Neural progenitor cell (in vitro differentiated cells): ENCODE data around the gene CLEC3B. TPM values are rescaled to one million over a fixed set of nuclear protein-coding genes. Genes with fewer than 3 reads are reported as not detected.

Source experiments
- DNase-seq: peaks from one replicate; pipeline ENCODE4 v3.0.0-alpha.2; 2016; ENCODE audit warnings: low spot score
- H2AFZ ChIP-seq: fragments of 200-600 bp; sonication (generic); replicated peaks from 2 replicates; pipeline ENCODE4 v1.6.1; 2016; ENCODE audit warnings: antibody characterized with exemption
- H3F3A ChIP-seq: fragments of 200-600 bp; sonication (generic); 2 replicates; pipeline ENCODE4 v1.6.1; 2016; ENCODE audit warnings: antibody characterized with exemption, low read depth
- H3K27ac ChIP-seq: fragments of 200-600 bp; sonication (generic); 2 replicates; pipeline ENCODE4 v1.5.1; 2016; ENCODE audit warnings: mild to moderate bottlenecking
- H3K27me3 ChIP-seq: fragments of 200-600 bp; sonication (generic); 2 replicates; pipeline ENCODE4 v1.6.1; 2016; ENCODE audit warnings: mild to moderate bottlenecking, moderate library complexity
- H3K36me3 ChIP-seq: fragments of 200-600 bp; sonication (generic); 2 replicates; pipeline ENCODE4 v1.5.1; 2016
- H3K4me1 ChIP-seq: fragments of 200-600 bp; sonication (generic); 2 replicates; pipeline ENCODE4 v1.6.1; 2016; ENCODE audit warnings: mixed run types
- H3K4me2 ChIP-seq: fragments of 200-600 bp; sonication (generic); 2 replicates; pipeline ENCODE4 v1.6.1; 2016
- H3K4me3 ChIP-seq: fragments of 200-600 bp; sonication (generic); 2 replicates; pipeline ENCODE4 v1.5.1; 2016
- H3K79me2 ChIP-seq: fragments of 200-600 bp; sonication (generic); 2 replicates; pipeline ENCODE4 v1.6.1; 2016; ENCODE audit warnings: low read depth
- H3K9ac ChIP-seq: fragments of 200-600 bp; sonication (generic); 2 replicates; pipeline ENCODE4 v1.6.1; 2016
- H3K9me3 ChIP-seq: fragments of 200-600 bp; sonication (generic); 2 replicates; pipeline ENCODE4 v1.5.1; 2016; ENCODE audit warnings: low read depth
- H4K20me1 ChIP-seq: fragments of 200-600 bp; sonication (generic); 2 replicates; pipeline ENCODE4 v1.6.1; 2016; ENCODE audit warnings: low read depth
- H3K27ac Mint-ChIP-seq: 3 replicates; pipeline ENCODE4 v1.8.0; 2021; ENCODE audit warnings: mixed read lengths
- H3K27me3 Mint-ChIP-seq: 2 replicates; pipeline ENCODE4 v1.8.0; 2022; ENCODE audit warnings: low read depth, mild to moderate bottlenecking, inconsistent platforms, moderate library complexity, mixed read lengths; ENCODE audit not compliant: insufficient read depth
- H3K36me3 Mint-ChIP-seq: 3 replicates; pipeline ENCODE4 v1.8.0; 2021; ENCODE audit warnings: mixed read lengths
- H3K4me1 Mint-ChIP-seq: 3 replicates; pipeline ENCODE4 v1.8.0; 2021; ENCODE audit warnings: mixed read lengths
- H3K4me3 Mint-ChIP-seq: 3 replicates; pipeline ENCODE4 v1.8.0; 2021; ENCODE audit warnings: mild to moderate bottlenecking, moderate library complexity, mixed read lengths
- H3K9me3 Mint-ChIP-seq: 3 replicates; pipeline ENCODE4 v1.8.0; 2020; ENCODE audit warnings: mixed read lengths
- CTCF ChIP-seq: fragments of 200-600 bp; sonication (generic); IDR thresholded peaks from 2 replicates; pipeline ENCODE4 v1.5.1; 2017; ENCODE audit warnings: antibody characterized with exemption, mild to moderate bottlenecking
- EZH2 ChIP-seq: fragments of 200-600 bp; sonication (generic); IDR thresholded peaks from 2 replicates; pipeline ENCODE4 v1.6.1; 2017; ENCODE audit warnings: antibody characterized with exemption, mild to moderate bottlenecking, moderate library complexity
- EZH2phosphoT487 ChIP-seq: fragments of 200-600 bp; sonication (generic); IDR thresholded peaks from 2 replicates; pipeline ENCODE4 v1.6.1; 2017; ENCODE audit warnings: antibody characterized with exemption
- total RNA-seq: library from RNA; depleted of rRNA; stranded (reverse); fragments of >200 nt; gene quantifications from 2 replicates; pipeline ENCODE4 v1.2.3, GENCODE V29; 2015; ENCODE audit warnings: low replicate concordance

The CLEC3B gene
- total RNA-seq, 1 donor from 2014 or later = not detected

GRCh38 chr3:44991326-44991725 is 34.8 kb upstream of the CLEC3B start:
- Histone ChIP-seq H4K20me1 (peaks cover 23% of the 10 kb centered on the region), H2AFZ (no peak overlapping the region), H3K9ac (no peak overlapping the region), H3K27ac (no peak overlapping the region), H3K4me1 (peaks cover 6% of the 10 kb centered on the region), H3K4me3 (no peak overlapping the region), H3K36me3 (no peaks in the 10 kb centered on the region), H3K27me3 (no peaks in the 10 kb centered on the region), H3K9me3 (no peaks in the 10 kb centered on the region), H3K79me2 (peaks cover 63% of the 10 kb centered on the region), H3K4me2 (no peak overlapping the region), H3F3A (no peaks in the 10 kb centered on the region)
- H3K27me3 Mint-ChIP-seq = no peaks in the 10 kb centered on the region
- no peaks in the 10 kb centered on the region for H3K9me3 Mint-ChIP-seq
- no peak overlapping the region for H3K27ac Mint-ChIP-seq
- TF ChIP-seq EZH2phosphoT487 (no peak), EZH2 (no peak), CTCF (no peak)
- H3K36me3 Mint-ChIP-seq = peaks cover 19% of the 10 kb centered on the region
- no peak overlapping the region for H3K4me3 Mint-ChIP-seq
- peaks cover 17% of the 10 kb centered on the region for H3K4me1 Mint-ChIP-seq
- no peak for DNase-seq

- H3K27ac ChIP-seq = no peak overlapping the region
- H3K36me3 ChIP-seq = no peaks in the 10 kb centered on the region
- H3K27me3 ChIP-seq = no peaks in the 10 kb centered on the region
- Mint-ChIP-seq H3K4me3 (no peak overlapping the region), H3K4me1 (peaks cover 17% of the 10 kb centered on the region), H3K36me3 (peaks cover 19% of the 10 kb centered on the region), H3K27me3 (no peaks in the 10 kb centered on the region), H3K27ac (no peak overlapping the region), H3K9me3 (no peaks in the 10 kb centered on the region)
- H4K20me1 ChIP-seq = peaks cover 27% of the 10 kb centered on the region
- DNase-seq = peak; percentile 64
- peaks cover 48% of the 10 kb centered on the region for H3K79me2 ChIP-seq
- H3F3A ChIP-seq = no peaks in the 10 kb centered on the region
- H3K4me1 ChIP-seq = peaks cover 6% of the 10 kb centered on the region
- H2AFZ ChIP-seq = no peak overlapping the region
- no peak overlapping the region for H3K4me2 ChIP-seq
- H3K9ac ChIP-seq = no peak overlapping the region
- H3K9me3 ChIP-seq = no peaks in the 10 kb centered on the region
- no peak overlapping the region for H3K4me3 ChIP-seq
- TF ChIP-seq EZH2 (no peak), EZH2phosphoT487 (no peak), CTCF (peak; percentile 86)
Measured at GRCh38 chr3:44992555-44993470, 33.3 kb upstream of the CLEC3B start.

GRCh38 chr3:44993471-44994205 is 32.5 kb upstream of the CLEC3B start:
- Histone ChIP-seq H3K79me2 (peaks cover 40% of the 10 kb centered on the region), H3K9ac (no peak overlapping the region), H3K36me3 (no peaks in the 10 kb centered on the region), H4K20me1 (peaks cover 18% of the 10 kb centered on the region), H3K27me3 (no peaks in the 10 kb centered on the region), H3F3A (no peaks in the 10 kb centered on the region), H3K4me1 (peaks cover 6% of the 10 kb centered on the region), H3K4me3 (no peak overlapping the region), H3K27ac (no peak overlapping the region), H3K9me3 (no peaks in the 10 kb centered on the region), H3K4me2 (no peak overlapping the region), H2AFZ (no peak overlapping the region)
- TF ChIP-seq CTCF (no peak), EZH2phosphoT487 (no peak), EZH2 (no peak)
- H3K4me3 Mint-ChIP-seq = no peak overlapping the region
- no peaks in the 10 kb centered on the region for H3K9me3 Mint-ChIP-seq
- peaks cover 17% of the 10 kb centered on the region for H3K4me1 Mint-ChIP-seq
- H3K36me3 Mint-ChIP-seq = peaks cover 19% of the 10 kb centered on the region
- DNase-seq = no peak
- H3K27ac Mint-ChIP-seq = no peak overlapping the region
- no peaks in the 10 kb centered on the region for H3K27me3 Mint-ChIP-seq
